Measurements from ENCODE around the gene KLF1. TPM values are rescaled to one million over a fixed set of nuclear protein-coding genes. Genes with fewer than 3 reads are reported as not detected.

KLF1 gene
- total and polyA plus RNA-seq, 2 of the 8 experiments (the other 6 are each of a cell fraction or from before 2014, with no cell fraction given): 0.84 to 0.91 TPM

- Histone ChIP-seq H3K27me3 (replicated peaks in 1 of 4; ENCODE audit: control insufficient read depth in 3 of 4, extremely low read depth in 1 of 4, insufficient read depth in 3 of 4, low read length in 3 of 4) (no peaks in the 10 kb centered on the region), H2AK5ac (ENCODE audit: low read depth, low read length) (no peak overlapping the region), H3K23ac (ENCODE audit: insufficient read length) (no peak overlapping the region), H3K4ac (replicated peaks; ENCODE audit: insufficient read length, low read depth, low read length) (peak overlapping the region; percentile 13), H3K79me2 (ENCODE audit: control insufficient read depth in 1 of 2, insufficient read depth in 2 of 2, low read length in 2 of 2) (peaks cover 0 to 4% of the 10 kb centered on the region in 2 experiments; a peak in 1 of 4 replicates), H2BK15ac (ENCODE audit: low read length) (no peak overlapping the region), H3K9ac (replicated peaks in 1 of 4; ENCODE audit: extremely low read depth in 1 of 4, low read depth in 3 of 4, low read length in 3 of 4) (no peak overlapping the region), H2AFZ (ENCODE audit: low read length) (peak overlapping the region; percentile 29; the same call in 1 of the 2 replicates), H3K27ac (ENCODE audit: low read depth, low read length) (no peak overlapping the region), H3K18ac (ENCODE audit: extremely low read depth, low read length) (peak overlapping the region; percentile 51), H4K91ac (replicated peaks; ENCODE audit: insufficient read length, low read length) (peak overlapping the region; percentile 67), H3K4me2 (ENCODE audit: insufficient read depth in 1 of 2, low read depth in 2 of 2, low read length in 2 of 2) (peak overlapping the region; percentile 2 to 59), H3K9me3 (ENCODE audit: insufficient read depth in 2 of 2, low read depth in 1 of 2, low read length in 1 of 2) (no peaks in the 10 kb centered on the region), H3K36me3 (ENCODE audit: control insufficient read depth in 2 of 4, insufficient read depth in 4 of 4, low read length in 3 of 4) (peaks cover 0 to 7% (median 3%) of the 10 kb centered on the region in 4 experiments; a peak in 4 of 8 replicates), H3K4me1 (replicated peaks in 1 of 4; ENCODE audit: control insufficient read depth in 3 of 4, insufficient read depth in 4 of 4, low read length in 3 of 4) (peaks cover 0 to 10% (median 3%) of the 10 kb centered on the region in 4 experiments; a peak in 5 of 7 replicates), H4K8ac (ENCODE audit: extremely low read depth, insufficient read depth, low read length) (peak overlapping the region; percentile 91; the same call in 1 of the 2 replicates), H3K56ac (replicated peaks; ENCODE audit: insufficient read length, low read depth, low read length) (no peak overlapping the region), H3K14ac (ENCODE audit: insufficient read length) (no peak overlapping the region), H4K20me1 (replicated peaks in 1 of 2; ENCODE audit: control insufficient read depth in 1 of 2, insufficient read depth in 2 of 2, low read length in 2 of 2) (peaks cover 3 to 8% of the 10 kb centered on the region in 2 experiments), H2BK120ac (replicated peaks; ENCODE audit: low read depth, low read length) (no peak overlapping the region), H3K79me1 (ENCODE audit: low read depth, low read length) (peaks cover 5% of the 10 kb centered on the region; the same call in 1 of the 2 replicates), H2BK5ac (ENCODE audit: low read depth, low read length) (peak overlapping the region; percentile 18; the same call in 1 of the 2 replicates), H2BK12ac (ENCODE audit: low read depth, low read length) (peak overlapping the region; percentile 62; the same call in 1 of the 2 replicates), H4K5ac (ENCODE audit: insufficient read length, low read depth, low read length) (no peak overlapping the region), H2BK20ac (ENCODE audit: low read length) (no peak overlapping the region), H3K23me2 (ENCODE audit: low read depth, low read length) (peaks cover 3% of the 10 kb centered on the region; the same call in 1 of the 2 replicates), H3K4me3 (ENCODE audit: extremely low read depth in 1 of 4, insufficient read depth in 2 of 4, low read depth in 3 of 4, low read length in 4 of 4) (peak overlapping the region in 2 of 4 experiments; percentile 26 to 47; a peak in 4 of 8 replicates)
- POLR2A ChIA-PET (ENCODE audit: partially characterized antibody): interaction anchor here (0.6 to 2.8 kb wide), 18 partner anchors 10 to 124 kb away, joined by 3 to 17 read pairs (median 6); partner anchors contain the start of genes GCDH, JUNB, RNASEH2A and TNPO2
- CTCF ChIA-PET (ENCODE audit: partially characterized antibody): interaction anchor here (0.6 to 5.7 kb wide), 49 partner anchors 8 to 851 kb away, joined by 3 to 89 read pairs (median 5); partner anchors contain the start of genes DNASE2, JUNB, KLF1 and PRDX2
- FAIRE-seq (no peak), DNase-seq (ENCODE audit: low read depth in 1 of 2, low spot score in 2 of 2) (peak in 1 of 2 experiments; percentile 100)
- WGBS, 2 experiments (ENCODE audit: extremely low coverage in 1 of 2, insufficient coverage in 1 of 2, insufficient read length in 1 of 2, insufficient replicate concordance in 2 of 2, low coverage in 1 of 2, low lambda C conversion rate in 2 of 2, missing lambda C conversion rate in 1 of 2): 30% methylated on average over 69 of the region's 69 CpGs; no CpG with 5 or more reads in 1 of the 2 experiments
- TF ChIP-seq FOSL1 (IDR thresholded peaks at IDR 0.05; ENCODE audit: insufficient read depth, low read depth, low read length) (no peak), KDM4A (IDR thresholded peaks at IDR 0.05; ENCODE audit: low read depth, low read length, severe bottlenecking) (no peak)
These were observed 39.6 kb downstream of the KLF1 start for GRCh38 chr19:12847159-12848139.

Data from H1 (cell line).